Measurements from ENCODE around the gene MYOF. TPM values are rescaled to one million over a fixed set of nuclear protein-coding genes. Genes with fewer than 3 reads are reported as not detected.

Gene MYOF
- polyA plus RNA-seq, 1 of the 3 experiments (the other 2 are of a cell fraction), result 103 TPM

DNA sequence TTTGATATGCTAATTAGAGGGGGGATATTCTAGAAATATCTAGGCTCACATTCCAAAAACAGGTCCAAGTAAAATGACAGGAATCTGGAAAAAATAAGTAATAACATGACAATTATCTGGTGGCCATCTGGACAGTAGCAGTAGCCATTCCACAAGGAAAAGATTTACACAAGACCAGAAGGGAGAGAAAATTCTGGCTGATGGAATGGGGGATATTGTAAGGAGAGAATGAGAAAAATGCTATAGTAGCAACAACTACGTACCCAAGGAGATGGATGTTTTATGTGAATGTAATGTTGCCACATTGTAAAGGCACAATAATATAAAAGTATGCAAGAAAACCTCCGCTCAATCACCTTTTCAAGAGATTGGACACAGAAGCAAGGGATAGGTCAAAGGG lies 5.4 kb downstream of the MYOF start:
- no peaks in the 10 kb centered on the region for H3K27me3 ChIP-seq (ENCODE audit: insufficient read depth)
- peak overlapping the region in 1 of 2 experiments; percentile 99; a peak in 2 of 4 replicates for H3K27ac ChIP-seq (ENCODE audit: low read depth in 2 of 2, low read length in 1 of 2)
- H4K20me1 ChIP-seq (ENCODE audit: insufficient read depth), result no peaks in the 10 kb centered on the region
- H3K9me2 ChIP-seq, result no peaks in the 10 kb centered on the region
- TF ChIP-seq, protein P1, sequence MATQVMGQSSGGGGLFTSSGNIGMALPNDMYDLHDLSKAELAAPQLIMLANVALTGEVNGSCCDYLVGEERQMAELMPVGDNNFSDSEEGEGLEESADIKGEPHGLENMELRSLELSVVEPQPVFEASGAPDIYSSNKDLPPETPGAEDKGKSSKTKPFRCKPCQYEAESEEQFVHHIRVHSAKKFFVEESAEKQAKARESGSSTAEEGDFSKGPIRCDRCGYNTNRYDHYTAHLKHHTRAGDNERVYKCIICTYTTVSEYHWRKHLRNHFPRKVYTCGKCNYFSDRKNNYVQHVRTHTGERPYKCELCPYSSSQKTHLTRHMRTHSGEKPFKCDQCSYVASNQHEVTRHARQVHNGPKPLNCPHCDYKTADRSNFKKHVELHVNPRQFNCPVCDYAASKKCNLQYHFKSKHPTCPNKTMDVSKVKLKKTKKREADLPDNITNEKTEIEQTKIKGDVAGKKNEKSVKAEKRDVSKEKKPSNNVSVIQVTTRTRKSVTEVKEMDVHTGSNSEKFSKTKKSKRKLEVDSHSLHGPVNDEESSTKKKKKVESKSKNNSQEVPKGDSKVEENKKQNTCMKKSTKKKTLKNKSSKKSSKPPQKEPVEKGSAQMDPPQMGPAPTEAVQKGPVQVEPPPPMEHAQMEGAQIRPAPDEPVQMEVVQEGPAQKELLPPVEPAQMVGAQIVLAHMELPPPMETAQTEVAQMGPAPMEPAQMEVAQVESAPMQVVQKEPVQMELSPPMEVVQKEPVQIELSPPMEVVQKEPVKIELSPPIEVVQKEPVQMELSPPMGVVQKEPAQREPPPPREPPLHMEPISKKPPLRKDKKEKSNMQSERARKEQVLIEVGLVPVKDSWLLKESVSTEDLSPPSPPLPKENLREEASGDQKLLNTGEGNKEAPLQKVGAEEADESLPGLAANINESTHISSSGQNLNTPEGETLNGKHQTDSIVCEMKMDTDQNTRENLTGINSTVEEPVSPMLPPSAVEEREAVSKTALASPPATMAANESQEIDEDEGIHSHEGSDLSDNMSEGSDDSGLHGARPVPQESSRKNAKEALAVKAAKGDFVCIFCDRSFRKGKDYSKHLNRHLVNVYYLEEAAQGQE (IDR thresholded peaks at IDR 0.05; ENCODE audit: low read depth, low read length), result no peak
- TF ChIP-seq, protein P2, sequence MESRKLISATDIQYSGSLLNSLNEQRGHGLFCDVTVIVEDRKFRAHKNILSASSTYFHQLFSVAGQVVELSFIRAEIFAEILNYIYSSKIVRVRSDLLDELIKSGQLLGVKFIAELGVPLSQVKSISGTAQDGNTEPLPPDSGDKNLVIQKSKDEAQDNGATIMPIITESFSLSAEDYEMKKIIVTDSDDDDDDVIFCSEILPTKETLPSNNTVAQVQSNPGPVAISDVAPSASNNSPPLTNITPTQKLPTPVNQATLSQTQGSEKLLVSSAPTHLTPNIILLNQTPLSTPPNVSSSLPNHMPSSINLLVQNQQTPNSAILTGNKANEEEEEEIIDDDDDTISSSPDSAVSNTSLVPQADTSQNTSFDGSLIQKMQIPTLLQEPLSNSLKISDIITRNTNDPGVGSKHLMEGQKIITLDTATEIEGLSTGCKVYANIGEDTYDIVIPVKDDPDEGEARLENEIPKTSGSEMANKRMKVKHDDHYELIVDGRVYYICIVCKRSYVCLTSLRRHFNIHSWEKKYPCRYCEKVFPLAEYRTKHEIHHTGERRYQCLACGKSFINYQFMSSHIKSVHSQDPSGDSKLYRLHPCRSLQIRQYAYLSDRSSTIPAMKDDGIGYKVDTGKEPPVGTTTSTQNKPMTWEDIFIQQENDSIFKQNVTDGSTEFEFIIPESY (IDR thresholded peaks at IDR 0.05; ENCODE audit: borderline replicate concordance, low read depth), result no peak
- TF ChIP-seq POLR2AphosphoS5 (IDR thresholded peaks at IDR 0.05; ENCODE audit: low read depth, low read length) (no peak), ELF1 (IDR thresholded peaks at IDR 0.05) (no peak), MEF2A (IDR thresholded peaks at IDR 0.05; ENCODE audit: borderline replicate concordance, low read depth) (no peak), TAF1 (IDR thresholded peaks at IDR 0.05; ENCODE audit: borderline replicate concordance, low read depth, low read length) (no peak), NFIC (IDR thresholded peaks at IDR 0.05; ENCODE audit: borderline replicate concordance) (no peak), USF2 (IDR thresholded peaks at IDR 0.05; ENCODE audit: borderline replicate concordance, low read depth, low read length) (no peak), YY1 (IDR thresholded peaks at IDR 0.05; ENCODE audit: low read depth) (no peak), EZH2phosphoT487 (IDR thresholded peaks at IDR 0.05; ENCODE audit: borderline replicate concordance, low read depth) (no peak), RCOR1 (IDR thresholded peaks at IDR 0.05; ENCODE audit: low read length) (no peak), RFX5 (IDR thresholded peaks at IDR 0.05; ENCODE audit: low read length) (no peak), SIN3A (IDR thresholded peaks at IDR 0.05; ENCODE audit: borderline replicate concordance, low read depth, low read length) (no peak), SMC3 (IDR thresholded peaks at IDR 0.05; ENCODE audit: low read depth, low read length) (no peak)
- TF ChIP-seq, protein P3, sequence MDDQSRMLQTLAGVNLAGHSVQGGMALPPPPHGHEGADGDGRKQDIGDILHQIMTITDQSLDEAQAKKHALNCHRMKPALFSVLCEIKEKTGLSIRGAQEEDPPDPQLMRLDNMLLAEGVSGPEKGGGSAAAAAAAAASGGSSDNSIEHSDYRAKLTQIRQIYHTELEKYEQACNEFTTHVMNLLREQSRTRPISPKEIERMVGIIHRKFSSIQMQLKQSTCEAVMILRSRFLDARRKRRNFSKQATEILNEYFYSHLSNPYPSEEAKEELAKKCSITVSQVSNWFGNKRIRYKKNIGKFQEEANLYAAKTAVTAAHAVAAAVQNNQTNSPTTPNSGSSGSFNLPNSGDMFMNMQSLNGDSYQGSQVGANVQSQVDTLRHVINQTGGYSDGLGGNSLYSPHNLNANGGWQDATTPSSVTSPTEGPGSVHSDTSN (IDR thresholded peaks at IDR 0.05), result no peak
- TF ChIP-seq, protein P4, sequence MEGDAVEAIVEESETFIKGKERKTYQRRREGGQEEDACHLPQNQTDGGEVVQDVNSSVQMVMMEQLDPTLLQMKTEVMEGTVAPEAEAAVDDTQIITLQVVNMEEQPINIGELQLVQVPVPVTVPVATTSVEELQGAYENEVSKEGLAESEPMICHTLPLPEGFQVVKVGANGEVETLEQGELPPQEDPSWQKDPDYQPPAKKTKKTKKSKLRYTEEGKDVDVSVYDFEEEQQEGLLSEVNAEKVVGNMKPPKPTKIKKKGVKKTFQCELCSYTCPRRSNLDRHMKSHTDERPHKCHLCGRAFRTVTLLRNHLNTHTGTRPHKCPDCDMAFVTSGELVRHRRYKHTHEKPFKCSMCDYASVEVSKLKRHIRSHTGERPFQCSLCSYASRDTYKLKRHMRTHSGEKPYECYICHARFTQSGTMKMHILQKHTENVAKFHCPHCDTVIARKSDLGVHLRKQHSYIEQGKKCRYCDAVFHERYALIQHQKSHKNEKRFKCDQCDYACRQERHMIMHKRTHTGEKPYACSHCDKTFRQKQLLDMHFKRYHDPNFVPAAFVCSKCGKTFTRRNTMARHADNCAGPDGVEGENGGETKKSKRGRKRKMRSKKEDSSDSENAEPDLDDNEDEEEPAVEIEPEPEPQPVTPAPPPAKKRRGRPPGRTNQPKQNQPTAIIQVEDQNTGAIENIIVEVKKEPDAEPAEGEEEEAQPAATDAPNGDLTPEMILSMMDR (IDR thresholded peaks at IDR 0.05), result no peak
- 91% methylated on average over 2 of the region's 2 CpGs for WGBS (ENCODE audit: low lambda C conversion rate)
- H3K4me2 ChIP-seq, result no peak overlapping the region
- H3K4me1 ChIP-seq (ENCODE audit: control insufficient read depth in 1 of 2, insufficient read depth in 2 of 2, low read depth in 1 of 2, low read length in 1 of 2), result peaks cover 10 to 24% of the 10 kb centered on the region in 2 experiments; a peak in 2 of 4 replicates
- no peak overlapping the region for H3K4me3 ChIP-seq (ENCODE audit: low read depth in 2 of 2, low read length in 1 of 2)
- peak overlapping the region; percentile 12; the same call in 1 of the 2 replicates for H3K9ac ChIP-seq
- H2AFZ ChIP-seq (ENCODE audit: low read depth), result no peak overlapping the region
- H3K79me2 ChIP-seq (ENCODE audit: insufficient read depth), result peaks cover 100% of the 10 kb centered on the region
- H3F3A ChIP-seq (replicated peaks; ENCODE audit: insufficient read depth), result peaks cover 61% of the 10 kb centered on the region
- ChIA-PET POLR2A (no interaction called here), CTCF (interaction anchor here (8.8 to 16.8 kb wide), 2 partner anchors 100 to 101 kb away, joined by 92 to 515 read pairs; no protein-coding TSS in a partner anchor)
- H3K36me3 ChIP-seq (replicated peaks in 1 of 2; ENCODE audit: control insufficient read depth in 1 of 2, insufficient read depth in 2 of 2, low read length in 1 of 2), result peaks cover 0 to 23% of the 10 kb centered on the region in 2 experiments
- no peaks in the 10 kb centered on the region for H3K9me3 ChIP-seq
- DNase-seq, result no peak

Measured in SK-N-SH (cell line).